Neural progenitor cell (in vitro differentiated cells): ENCODE results near the gene INPP5B. TPM values are rescaled to one million over a fixed set of nuclear protein-coding genes. Genes with fewer than 3 reads are reported as not detected.

ENCODE experiments used
- DNase-seq: peaks from one replicate; pipeline ENCODE4 v3.0.0-alpha.2; 2016; ENCODE audit warnings: low spot score
- H2AFZ ChIP-seq: fragments of 200-600 bp; sonication (generic); replicated peaks from 2 replicates; pipeline ENCODE4 v1.6.1; 2016; ENCODE audit warnings: antibody characterized with exemption
- H3F3A ChIP-seq: fragments of 200-600 bp; sonication (generic); 2 replicates; pipeline ENCODE4 v1.6.1; 2016; ENCODE audit warnings: antibody characterized with exemption, low read depth
- H3K27ac ChIP-seq: fragments of 200-600 bp; sonication (generic); 2 replicates; pipeline ENCODE4 v1.5.1; 2016; ENCODE audit warnings: mild to moderate bottlenecking
- H3K27me3 ChIP-seq: fragments of 200-600 bp; sonication (generic); 2 replicates; pipeline ENCODE4 v1.6.1; 2016; ENCODE audit warnings: mild to moderate bottlenecking, moderate library complexity
- H3K36me3 ChIP-seq: fragments of 200-600 bp; sonication (generic); 2 replicates; pipeline ENCODE4 v1.5.1; 2016
- H3K4me1 ChIP-seq: fragments of 200-600 bp; sonication (generic); 2 replicates; pipeline ENCODE4 v1.6.1; 2016; ENCODE audit warnings: mixed run types
- H3K4me2 ChIP-seq: fragments of 200-600 bp; sonication (generic); 2 replicates; pipeline ENCODE4 v1.6.1; 2016
- H3K4me3 ChIP-seq: fragments of 200-600 bp; sonication (generic); 2 replicates; pipeline ENCODE4 v1.5.1; 2016
- H3K79me2 ChIP-seq: fragments of 200-600 bp; sonication (generic); 2 replicates; pipeline ENCODE4 v1.6.1; 2016; ENCODE audit warnings: low read depth
- H3K9ac ChIP-seq: fragments of 200-600 bp; sonication (generic); 2 replicates; pipeline ENCODE4 v1.6.1; 2016
- H3K9me3 ChIP-seq: fragments of 200-600 bp; sonication (generic); 2 replicates; pipeline ENCODE4 v1.5.1; 2016; ENCODE audit warnings: low read depth
- H4K20me1 ChIP-seq: fragments of 200-600 bp; sonication (generic); 2 replicates; pipeline ENCODE4 v1.6.1; 2016; ENCODE audit warnings: low read depth
- H3K27ac Mint-ChIP-seq: 3 replicates; pipeline ENCODE4 v1.8.0; 2021; ENCODE audit warnings: mixed read lengths
- H3K27me3 Mint-ChIP-seq: 2 replicates; pipeline ENCODE4 v1.8.0; 2022; ENCODE audit warnings: low read depth, mild to moderate bottlenecking, inconsistent platforms, moderate library complexity, mixed read lengths; ENCODE audit not compliant: insufficient read depth
- H3K36me3 Mint-ChIP-seq: 3 replicates; pipeline ENCODE4 v1.8.0; 2021; ENCODE audit warnings: mixed read lengths
- H3K4me1 Mint-ChIP-seq: 3 replicates; pipeline ENCODE4 v1.8.0; 2021; ENCODE audit warnings: mixed read lengths
- H3K4me3 Mint-ChIP-seq: 3 replicates; pipeline ENCODE4 v1.8.0; 2021; ENCODE audit warnings: mild to moderate bottlenecking, moderate library complexity, mixed read lengths
- H3K9me3 Mint-ChIP-seq: 3 replicates; pipeline ENCODE4 v1.8.0; 2020; ENCODE audit warnings: mixed read lengths
- EZH2 ChIP-seq: fragments of 200-600 bp; sonication (generic); IDR thresholded peaks from 2 replicates; pipeline ENCODE4 v1.6.1; 2017; ENCODE audit warnings: antibody characterized with exemption, mild to moderate bottlenecking, moderate library complexity
- EZH2phosphoT487 ChIP-seq: fragments of 200-600 bp; sonication (generic); IDR thresholded peaks from 2 replicates; pipeline ENCODE4 v1.6.1; 2017; ENCODE audit warnings: antibody characterized with exemption
- total RNA-seq: library from RNA; depleted of rRNA; stranded (reverse); fragments of >200 nt; gene quantifications from 2 replicates; pipeline ENCODE4 v1.2.3, GENCODE V29; 2015; ENCODE audit warnings: low replicate concordance
- TF ChIP-seq, protein P1 (sequence below): fragments of 200-600 bp; sonication (generic); IDR thresholded peaks from 2 replicates; pipeline ENCODE4 v1.5.1; 2017; ENCODE audit warnings: antibody characterized with exemption, mild to moderate bottlenecking

INPP5B gene
- total RNA-seq, 1 donor from 2014 or later, result 22.0 TPM

GRCh38 chr1:37989361-37989930 is 42.6 kb upstream of the INPP5B start:
- DNase-seq, result peak; percentile 75
- Mint-ChIP-seq H3K36me3 (peaks cover 12% of the 10 kb centered on the region), H3K4me3 (peak overlapping the region; percentile 96), H3K4me1 (peaks cover 15% of the 10 kb centered on the region), H3K9me3 (no peaks in the 10 kb centered on the region), H3K27me3 (peaks cover 5% of the 10 kb centered on the region), H3K27ac (peak overlapping the region; percentile 98)
- Histone ChIP-seq H3K4me1 (peaks cover 8% of the 10 kb centered on the region), H3F3A (peaks cover 18% of the 10 kb centered on the region), H3K27me3 (no peaks in the 10 kb centered on the region), H3K27ac (peak overlapping the region; percentile 49), H4K20me1 (peaks cover 10% of the 10 kb centered on the region), H3K79me2 (peaks cover 30% of the 10 kb centered on the region), H3K4me2 (peak overlapping the region; percentile 99), H3K36me3 (peaks cover 6% of the 10 kb centered on the region), H3K9ac (peak overlapping the region; percentile 78), H3K4me3 (peak overlapping the region; percentile 98), H2AFZ (peak overlapping the region; percentile 75), H3K9me3 (no peaks in the 10 kb centered on the region)
- TF ChIP-seq EZH2phosphoT487 (no peak), EZH2 (no peak)
- TF ChIP-seq, protein P1, sequence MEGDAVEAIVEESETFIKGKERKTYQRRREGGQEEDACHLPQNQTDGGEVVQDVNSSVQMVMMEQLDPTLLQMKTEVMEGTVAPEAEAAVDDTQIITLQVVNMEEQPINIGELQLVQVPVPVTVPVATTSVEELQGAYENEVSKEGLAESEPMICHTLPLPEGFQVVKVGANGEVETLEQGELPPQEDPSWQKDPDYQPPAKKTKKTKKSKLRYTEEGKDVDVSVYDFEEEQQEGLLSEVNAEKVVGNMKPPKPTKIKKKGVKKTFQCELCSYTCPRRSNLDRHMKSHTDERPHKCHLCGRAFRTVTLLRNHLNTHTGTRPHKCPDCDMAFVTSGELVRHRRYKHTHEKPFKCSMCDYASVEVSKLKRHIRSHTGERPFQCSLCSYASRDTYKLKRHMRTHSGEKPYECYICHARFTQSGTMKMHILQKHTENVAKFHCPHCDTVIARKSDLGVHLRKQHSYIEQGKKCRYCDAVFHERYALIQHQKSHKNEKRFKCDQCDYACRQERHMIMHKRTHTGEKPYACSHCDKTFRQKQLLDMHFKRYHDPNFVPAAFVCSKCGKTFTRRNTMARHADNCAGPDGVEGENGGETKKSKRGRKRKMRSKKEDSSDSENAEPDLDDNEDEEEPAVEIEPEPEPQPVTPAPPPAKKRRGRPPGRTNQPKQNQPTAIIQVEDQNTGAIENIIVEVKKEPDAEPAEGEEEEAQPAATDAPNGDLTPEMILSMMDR, result no peak

- H3K9me3 Mint-ChIP-seq, result no peaks in the 10 kb centered on the region
These were observed 40.8 kb upstream of the INPP5B start for GRCh38 chr1:37987679-37988078.

GRCh38 chr1:37983546-37983945 is 36.7 kb upstream of the INPP5B start:
- H3K4me3 ChIP-seq, result no peak overlapping the region
- Mint-ChIP-seq H3K4me1 (peaks cover 8% of the 10 kb centered on the region), H3K27ac (no peak overlapping the region), H3K27me3 (no peaks in the 10 kb centered on the region), H3K36me3 (peaks cover 35% of the 10 kb centered on the region), H3K9me3 (no peaks in the 10 kb centered on the region), H3K4me3 (no peak overlapping the region)
- no peaks in the 10 kb centered on the region for H3K9me3 ChIP-seq
- H4K20me1 ChIP-seq, result peaks cover 10% of the 10 kb centered on the region
- H3K27me3 ChIP-seq, result no peaks in the 10 kb centered on the region
- TF ChIP-seq EZH2, result no peak
- no peak overlapping the region for H3K9ac ChIP-seq
- H3K27ac ChIP-seq, result no peak overlapping the region
- H3K79me2 ChIP-seq, result peaks cover 18% of the 10 kb centered on the region
- no peak overlapping the region for H3K4me2 ChIP-seq
- no peak overlapping the region for H2AFZ ChIP-seq
- H3K36me3 ChIP-seq, result peaks cover 16% of the 10 kb centered on the region
- H3F3A ChIP-seq, result peaks cover 12% of the 10 kb centered on the region
- DNase-seq, result no peak
- peaks cover 4% of the 10 kb centered on the region for H3K4me1 ChIP-seq

More at GRCh38 chr1:37987679-37988078, 40.8 kb upstream of the INPP5B start:
- TF ChIP-seq, protein P1, result no peak
- TF ChIP-seq EZH2phosphoT487 (no peak), EZH2 (no peak)
- H3K36me3 Mint-ChIP-seq, result peaks cover 14% of the 10 kb centered on the region
- peaks cover 15% of the 10 kb centered on the region for H3K4me1 Mint-ChIP-seq
- Histone ChIP-seq H3K4me1 (peaks cover 8% of the 10 kb centered on the region), H4K20me1 (peaks cover 10% of the 10 kb centered on the region), H2AFZ (no peak overlapping the region), H3K36me3 (peaks cover 7% of the 10 kb centered on the region), H3K4me2 (no peak overlapping the region), H3K27ac (no peak overlapping the region), H3K9me3 (no peaks in the 10 kb centered on the region), H3K79me2 (peaks cover 30% of the 10 kb centered on the region), H3K4me3 (no peak overlapping the region), H3K27me3 (no peaks in the 10 kb centered on the region), H3F3A (peaks cover 18% of the 10 kb centered on the region), H3K9ac (no peak overlapping the region)
- H3K4me3 Mint-ChIP-seq, result no peak overlapping the region
- H3K27me3 Mint-ChIP-seq, result peaks cover 5% of the 10 kb centered on the region
- no peak overlapping the region for H3K27ac Mint-ChIP-seq
- no peak for DNase-seq

DNA sequence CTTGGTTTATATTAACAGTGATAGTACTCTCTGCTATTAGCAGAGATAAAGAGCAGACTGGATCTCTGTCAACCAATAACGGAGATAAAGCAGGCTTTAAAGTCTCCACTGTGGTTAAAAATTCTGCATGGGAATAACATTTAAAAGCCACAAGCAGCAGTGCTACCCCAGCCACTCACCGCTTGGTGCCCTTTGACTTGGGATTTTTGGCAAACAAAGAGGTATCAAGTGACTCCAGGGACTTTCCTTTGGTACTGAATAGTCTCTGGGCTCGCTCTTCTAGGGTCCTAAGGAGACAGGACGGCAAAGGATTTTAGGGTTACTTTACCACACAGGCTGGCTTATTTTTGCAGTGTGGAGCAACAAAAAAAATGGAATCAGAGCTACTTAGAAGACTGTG is 31.7 kb upstream of the INPP5B start:
- Histone ChIP-seq H3K4me1 (no peaks in the 10 kb centered on the region), H3K27me3 (no peaks in the 10 kb centered on the region), H3K36me3 (peaks cover 19% of the 10 kb centered on the region), H3K4me2 (no peak overlapping the region), H4K20me1 (peaks cover 4% of the 10 kb centered on the region), H2AFZ (no peak overlapping the region), H3K27ac (no peak overlapping the region), H3K9ac (no peak overlapping the region), H3K4me3 (no peak overlapping the region), H3K79me2 (peaks cover 11% of the 10 kb centered on the region), H3K9me3 (no peaks in the 10 kb centered on the region), H3F3A (peaks cover 16% of the 10 kb centered on the region)
- Mint-ChIP-seq H3K9me3 (no peaks in the 10 kb centered on the region), H3K4me3 (no peak overlapping the region), H3K27ac (no peak overlapping the region), H3K27me3 (no peaks in the 10 kb centered on the region), H3K36me3 (peaks cover 39% of the 10 kb centered on the region), H3K4me1 (no peaks in the 10 kb centered on the region)
- TF ChIP-seq EZH2phosphoT487 (no peak), EZH2 (no peak)
- TF ChIP-seq, protein P1, result no peak
- DNase-seq, result no peak
